WTC11 (cell line): ENCODE results near the gene FOXK1. TPM values are rescaled to one million over a fixed set of nuclear protein-coding genes. Genes with fewer than 3 reads are reported as not detected.
A peak's percentile ranks its signal among the peaks of the same experiment; 100 is the strongest.

Experiments
- ATAC-seq: fragments of 200-7000 bp; cut with Tn5 transposase; 2 replicates; pipeline ENCODE4 v1.10.0; 2021; ENCODE audit warnings: mild to moderate bottlenecking, moderate library complexity
- CTCF ChIA-PET: fragments of 300-600 bp; sonication (Branson Sonifier 250); formaldehyde crosslinking; loops from one replicate; lab custom pipeline; 2021; ENCODE audit warnings: antibody characterized with exemption; lab: Charles Lee
- POLR2A ChIA-PET: fragments of 350-600 bp; sonication (Branson Sonifier 250); formaldehyde crosslinking; loops from one replicate; lab custom pipeline; 2021; ENCODE audit warnings: antibody characterized with exemption; lab: Charles Lee
- DNase-seq: peaks from one replicate; pipeline ENCODE4 v3.0.0; 2021; ENCODE audit warnings: low spot score
- H3K27ac Mint-ChIP-seq: 2 replicates; pipeline ENCODE4 v1.8.0; 2021; ENCODE audit warnings: mixed read lengths
- H3K27me3 Mint-ChIP-seq: 2 replicates; pipeline ENCODE4 v1.8.0; 2021; ENCODE audit warnings: low read depth, mild to moderate bottlenecking, moderate library complexity, mixed read lengths
- H3K36me3 Mint-ChIP-seq: 2 replicates; pipeline ENCODE4 v1.8.0; 2021; ENCODE audit warnings: mixed read lengths
- H3K4me1 Mint-ChIP-seq: 2 replicates; pipeline ENCODE4 v1.8.0; 2022; ENCODE audit warnings: mixed read lengths
- H3K4me3 Mint-ChIP-seq: 2 replicates; pipeline ENCODE4 v1.8.0; 2021; ENCODE audit warnings: mild to moderate bottlenecking, moderate library complexity, mixed read lengths
- H3K9me3 Mint-ChIP-seq: 2 replicates; pipeline ENCODE4 v1.8.0; 2021; ENCODE audit warnings: mixed read lengths
- CREM ChIP-seq: sonication (generic); formaldehyde crosslinking; IDR thresholded peaks from 2 replicates; pipeline ENCODE4 v1.8.1; 2022; ENCODE audit warnings: mild to moderate bottlenecking, missing genetic modification reagents, moderate library complexity
- ETV6 ChIP-seq: sonication (generic); formaldehyde crosslinking; IDR thresholded peaks from 2 replicates; pipeline ENCODE4 v1.8.1; 2022; ENCODE audit warnings: mild to moderate bottlenecking, missing genetic modification reagents
- FOXJ3 ChIP-seq: sonication (generic); formaldehyde crosslinking; IDR thresholded peaks from 2 replicates; pipeline ENCODE4 v1.9.0; 2021; ENCODE audit warnings: missing genetic modification reagents, mild to moderate bottlenecking, borderline replicate concordance
- FOXK1 ChIP-seq: sonication (generic); formaldehyde crosslinking; IDR thresholded peaks from 2 replicates; pipeline ENCODE4 v1.8.0; 2022; ENCODE audit warnings: mild to moderate bottlenecking, moderate library complexity, missing genetic modification reagents
- GRHL2 ChIP-seq: fragments of 250-450 bp; sonication (Bioruptor Pico); IDR thresholded peaks from 2 replicates; pipeline ENCODE4 v1.8.0; 2022; ENCODE audit warnings: mild to moderate bottlenecking, moderate library complexity; ENCODE audit not compliant: insufficient replicate concordance, severe bottlenecking
- NFATC4 ChIP-seq: fragments of 250-450 bp; sonication (Bioruptor Pico); IDR thresholded peaks from 2 replicates; pipeline ENCODE4 v1.9.0; 2021; ENCODE audit warnings: mild to moderate bottlenecking
- NR3C1 ChIP-seq: sonication (generic); formaldehyde crosslinking; conservative IDR thresholded peaks from 2 replicates; pipeline ENCODE4 v1.8.1; 2023; ENCODE audit warnings: low read depth, mild to moderate bottlenecking, missing genetic modification reagents
- SOX15 ChIP-seq: fragments of 250-450 bp; sonication (Bioruptor Pico); IDR thresholded peaks from 2 replicates; pipeline ENCODE4 v1.9.0; 2021; ENCODE audit warnings: mild to moderate bottlenecking
- SP1 ChIP-seq: sonication (generic); formaldehyde crosslinking; conservative IDR thresholded peaks from 2 replicates; pipeline ENCODE4 v1.8.1; 2022; ENCODE audit warnings: missing genetic modification reagents
- TCF7 ChIP-seq: sonication (generic); formaldehyde crosslinking; IDR thresholded peaks from 2 replicates; pipeline ENCODE4 v1.8.0; 2022; ENCODE audit warnings: mild to moderate bottlenecking, low read depth, missing genetic modification reagents, moderate library complexity
- TEAD1 ChIP-seq: sonication (generic); formaldehyde crosslinking; IDR thresholded peaks from 2 replicates; pipeline ENCODE4 v1.8.0; 2022; ENCODE audit warnings: mild to moderate bottlenecking, missing genetic modification reagents
- ZBTB21 ChIP-seq: sonication (generic); formaldehyde crosslinking; IDR thresholded peaks from 2 replicates; pipeline ENCODE4 v1.8.1; 2023; ENCODE audit warnings: mild to moderate bottlenecking, missing genetic modification reagents, borderline replicate concordance
- total RNA-seq: library from RNA; stranded (reverse); gene quantifications from 3 replicates; pipeline ENCODE4 v1.2.3, GENCODE V29; 2021
- TF ChIP-seq, protein P1 (sequence below): sonication (generic); formaldehyde crosslinking; IDR thresholded peaks from 2 replicates; pipeline ENCODE4 v1.8.1; 2023; ENCODE audit warnings: mild to moderate bottlenecking, missing genetic modification reagents, moderate library complexity
- TF ChIP-seq, protein P2 (sequence below): sonication (generic); formaldehyde crosslinking; IDR thresholded peaks from 2 replicates; pipeline ENCODE4 v1.8.0; 2022; ENCODE audit warnings: mild to moderate bottlenecking, missing genetic modification reagents
- TF ChIP-seq, protein P3 (sequence below): sonication (generic); formaldehyde crosslinking; IDR thresholded peaks from 2 replicates; pipeline ENCODE4 v1.8.0; 2023; ENCODE audit warnings: missing genetic modification reagents, mild to moderate bottlenecking, borderline replicate concordance
- TF ChIP-seq, protein P4 (sequence below): sonication (generic); formaldehyde crosslinking; conservative IDR thresholded peaks from 2 replicates; pipeline ENCODE4 v1.8.1; 2022; ENCODE audit warnings: mild to moderate bottlenecking, missing genetic modification reagents
- TF ChIP-seq, protein P5 (sequence below): sonication (generic); formaldehyde crosslinking; IDR thresholded peaks from 2 replicates; pipeline ENCODE4 v1.8.1; 2023; ENCODE audit warnings: mild to moderate bottlenecking, missing genetic modification reagents, borderline replicate concordance

FOXK1 gene
- total RNA-seq, 1 experiment from 2014 or later, result 21.9 TPM

DNA sequence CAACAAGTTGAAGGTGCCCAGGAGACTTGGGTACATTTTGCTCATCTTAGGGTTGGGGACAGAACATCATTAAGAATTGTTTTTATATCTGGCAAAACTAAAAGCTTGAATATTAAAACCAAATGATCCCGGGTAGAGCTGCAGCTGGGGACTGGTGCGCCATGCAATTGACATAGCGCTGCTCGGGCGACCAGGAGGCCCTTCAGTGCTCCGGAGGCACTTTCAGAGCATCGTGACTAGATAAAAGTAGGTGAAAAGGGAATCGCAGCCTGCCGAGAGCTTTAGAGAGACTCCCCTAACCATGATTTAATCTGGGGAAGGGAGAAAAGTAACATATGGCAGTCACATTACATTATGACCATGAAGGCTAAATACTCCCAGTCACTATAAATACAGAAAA, 21.4 kb downstream of the FOXK1 start (continued):
- TF ChIP-seq, protein P1, sequence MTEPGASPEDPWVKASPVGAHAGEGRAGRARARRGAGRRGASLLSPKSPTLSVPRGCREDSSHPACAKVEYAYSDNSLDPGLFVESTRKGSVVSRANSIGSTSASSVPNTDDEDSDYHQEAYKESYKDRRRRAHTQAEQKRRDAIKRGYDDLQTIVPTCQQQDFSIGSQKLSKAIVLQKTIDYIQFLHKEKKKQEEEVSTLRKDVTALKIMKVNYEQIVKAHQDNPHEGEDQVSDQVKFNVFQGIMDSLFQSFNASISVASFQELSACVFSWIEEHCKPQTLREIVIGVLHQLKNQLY, result no peak
- TF ChIP-seq SOX15 (CRISPR knock-in tag), result no peak

DNA sequence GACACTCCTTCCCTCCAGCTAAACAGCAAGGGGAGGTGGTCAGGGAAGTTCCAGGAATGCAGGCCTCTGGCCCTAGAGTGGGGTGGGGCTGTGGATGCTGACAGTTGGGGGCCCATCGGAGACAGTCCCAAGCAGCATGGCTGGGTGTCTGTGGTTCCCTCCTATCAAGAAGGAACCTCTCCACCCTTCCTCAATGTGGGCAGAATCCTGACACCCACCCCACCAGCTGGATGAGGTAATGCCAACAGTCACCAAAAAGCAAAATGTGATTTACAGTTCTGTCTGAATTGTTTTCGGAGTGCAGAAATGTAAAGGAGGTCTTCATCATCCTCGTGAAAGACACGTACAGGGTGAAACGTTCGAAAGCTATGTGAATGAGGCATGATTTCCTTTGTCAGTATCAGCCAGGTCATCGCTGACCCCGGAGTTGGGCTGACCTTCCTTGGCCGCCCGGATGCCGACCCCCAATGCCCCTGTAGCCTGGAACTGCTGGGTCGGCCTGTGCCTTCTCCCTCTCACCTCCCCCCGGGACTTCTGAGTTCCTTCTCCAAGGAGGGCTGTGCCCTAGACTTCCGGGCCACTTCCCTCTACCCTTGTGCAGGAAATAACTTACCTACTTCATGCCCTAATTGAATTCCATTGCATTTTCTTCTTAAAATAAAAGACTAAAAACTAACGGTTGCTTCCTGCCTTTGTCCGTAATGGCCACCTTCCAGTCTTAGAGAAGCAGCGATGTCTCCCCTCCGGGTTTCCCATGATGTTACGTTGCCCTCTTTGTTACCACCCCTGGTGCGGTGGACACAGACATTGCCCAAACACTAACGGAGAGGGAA, 24.5 kb downstream of the FOXK1 start:
- peak; percentile 12 for ATAC-seq
- Mint-ChIP-seq H3K27me3 (peaks cover 96% of the 10 kb centered on the region), H3K27ac (peak overlapping the region; percentile 97), H3K9me3 (no peaks in the 10 kb centered on the region), H3K4me3 (peak overlapping the region; percentile 79)
- ChIA-PET POLR2A (interaction anchor here (0.6 to 2.1 kb wide), 6 partner anchors 22 to 1499 kb away, joined by 3 to 9 read pairs (median 8); partner anchors contain the start of gene RADIL), CTCF (interaction anchor here (0.6 to 1.9 kb wide), 4 partner anchors 23 to 1209 kb away, joined by 3 to 10 read pairs (median 4); partner anchors contain the start of gene RADIL)
- TF ChIP-seq ETV6 (CRISPR knock-in tag) (0 out of 2 replicates have a peak, but pooled peaks have one; percentile 21), TCF7 (CRISPR knock-in tag) (no peak)
- TF ChIP-seq, all 79 proteins: peak for 1
- Mint-ChIP-seq H3K36me3 (peaks cover 4% of the 10 kb centered on the region; the same call in 1 of the 2 replicates), H3K4me1 (peaks cover 54% of the 10 kb centered on the region)
- DNase-seq, result no peak

DNA sequence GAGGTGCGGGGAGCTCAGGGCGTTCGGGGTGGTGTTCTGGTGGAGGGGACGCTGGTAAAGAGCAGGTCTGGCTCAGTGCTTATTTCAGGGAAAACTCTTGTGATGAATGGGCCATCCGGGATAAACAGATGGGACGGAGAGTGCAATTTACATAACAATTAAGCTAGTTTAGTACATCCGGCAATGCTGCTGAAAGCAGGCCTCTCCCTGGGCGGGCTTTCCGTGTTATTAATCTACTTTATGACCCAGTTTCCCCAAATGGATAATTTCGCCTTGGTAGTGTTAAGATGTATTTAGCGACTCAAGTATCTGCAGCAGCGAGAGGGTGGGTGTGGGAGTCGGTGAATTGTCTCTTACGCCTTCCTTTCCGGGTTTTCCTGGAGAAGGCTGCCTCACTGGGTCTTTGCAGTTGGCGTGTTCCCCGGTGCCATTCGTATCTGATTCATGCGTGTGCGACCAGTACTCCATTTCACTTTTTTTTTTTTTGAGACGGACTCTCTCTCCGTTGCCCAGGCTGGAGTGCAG, 25.2 kb downstream of the FOXK1 start:
- TF ChIP-seq FOXK1 (CRISPR knock-in tag) (peak; percentile 65; the same call in 1 of the 2 replicates), CREM (CRISPR knock-in tag) (0 out of 2 replicates have a peak, but pooled peaks have one; percentile 34), GRHL2 (CRISPR knock-in tag) (no peak)
- ChIA-PET CTCF (interaction anchor here (1.2 to 1.9 kb wide), 3 partner anchors 24 to 176 kb away, joined by 3 to 10 read pairs (median 5); partner anchors contain the start of gene RADIL), POLR2A (interaction anchor here (0.6 to 2.1 kb wide), 5 partner anchors 21 to 1498 kb away, joined by 3 to 9 read pairs (median 7); partner anchors contain the start of gene RADIL)
- DNase-seq (peak; percentile 28), ATAC-seq (peak; percentile 52)
- Mint-ChIP-seq H3K27me3 (peaks cover 98% of the 10 kb centered on the region), H3K4me1 (peaks cover 54% of the 10 kb centered on the region), H3K9me3 (no peaks in the 10 kb centered on the region), H3K27ac (peak overlapping the region; percentile 97), H3K36me3 (peaks cover 4% of the 10 kb centered on the region; the same call in 1 of the 2 replicates), H3K4me3 (peak overlapping the region; percentile 79)

DNA sequence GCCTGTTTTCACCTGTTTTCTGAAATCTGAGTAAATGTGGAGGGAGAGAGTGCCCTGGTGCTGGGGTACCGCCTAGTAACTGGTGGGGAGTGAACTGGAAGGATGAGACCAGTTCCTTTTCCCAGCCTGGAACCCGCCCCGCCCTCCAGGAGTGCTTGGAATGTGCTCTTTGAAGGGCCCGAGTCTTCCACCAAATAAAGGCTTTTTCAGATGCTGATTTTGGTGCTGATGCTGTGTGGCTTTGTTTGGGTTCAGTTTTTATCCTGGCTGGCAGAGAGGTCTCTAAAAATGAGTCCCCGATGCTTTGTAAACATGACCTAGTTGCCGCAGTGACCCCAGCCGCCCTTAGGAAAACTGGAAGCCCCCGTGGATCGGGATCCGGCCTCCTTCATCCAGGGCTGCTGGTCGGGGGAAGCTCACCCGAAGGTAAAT, 25.9 kb downstream of the FOXK1 start:
- peaks cover 52% of the 10 kb centered on the region for H3K4me1 Mint-ChIP-seq
- H3K27ac Mint-ChIP-seq, result peak overlapping the region; percentile 97
- peak overlapping the region; percentile 79 for H3K4me3 Mint-ChIP-seq
- ATAC-seq (peak; percentile 81), DNase-seq (peak; percentile 90)
- no peaks in the 10 kb centered on the region for H3K9me3 Mint-ChIP-seq
- peaks cover 98% of the 10 kb centered on the region for H3K27me3 Mint-ChIP-seq
- ChIA-PET POLR2A (interaction anchor here (1.4 to 2.1 kb wide), 2 partner anchors 37 to 66 kb away, joined by 8 to 9 read pairs; no protein-coding TSS in a partner anchor), CTCF (interaction anchor here (0.5 kb wide), 1 partner anchor 208 kb away, joined by 4 read pairs; no protein-coding TSS in a partner anchor)
- peaks cover 4% of the 10 kb centered on the region; the same call in 1 of the 2 replicates for H3K36me3 Mint-ChIP-seq
- TF ChIP-seq, protein P2, sequence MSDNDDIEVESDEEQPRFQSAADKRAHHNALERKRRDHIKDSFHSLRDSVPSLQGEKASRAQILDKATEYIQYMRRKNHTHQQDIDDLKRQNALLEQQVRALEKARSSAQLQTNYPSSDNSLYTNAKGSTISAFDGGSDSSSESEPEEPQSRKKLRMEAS, result no peak
- TF ChIP-seq TEAD1 (CRISPR knock-in tag) (peak; percentile 91), SP1 (CRISPR knock-in tag) (0 out of 2 replicates have a peak, but pooled peaks have one; percentile 31), FOXJ3 (CRISPR knock-in tag) (no peak), NR3C1 (no peak), NFATC4 (CRISPR knock-in tag) (no peak), ZBTB21 (CRISPR knock-in tag) (0 out of 2 replicates have a peak, but pooled peaks have one; percentile 37)
- TF ChIP-seq, protein P3, sequence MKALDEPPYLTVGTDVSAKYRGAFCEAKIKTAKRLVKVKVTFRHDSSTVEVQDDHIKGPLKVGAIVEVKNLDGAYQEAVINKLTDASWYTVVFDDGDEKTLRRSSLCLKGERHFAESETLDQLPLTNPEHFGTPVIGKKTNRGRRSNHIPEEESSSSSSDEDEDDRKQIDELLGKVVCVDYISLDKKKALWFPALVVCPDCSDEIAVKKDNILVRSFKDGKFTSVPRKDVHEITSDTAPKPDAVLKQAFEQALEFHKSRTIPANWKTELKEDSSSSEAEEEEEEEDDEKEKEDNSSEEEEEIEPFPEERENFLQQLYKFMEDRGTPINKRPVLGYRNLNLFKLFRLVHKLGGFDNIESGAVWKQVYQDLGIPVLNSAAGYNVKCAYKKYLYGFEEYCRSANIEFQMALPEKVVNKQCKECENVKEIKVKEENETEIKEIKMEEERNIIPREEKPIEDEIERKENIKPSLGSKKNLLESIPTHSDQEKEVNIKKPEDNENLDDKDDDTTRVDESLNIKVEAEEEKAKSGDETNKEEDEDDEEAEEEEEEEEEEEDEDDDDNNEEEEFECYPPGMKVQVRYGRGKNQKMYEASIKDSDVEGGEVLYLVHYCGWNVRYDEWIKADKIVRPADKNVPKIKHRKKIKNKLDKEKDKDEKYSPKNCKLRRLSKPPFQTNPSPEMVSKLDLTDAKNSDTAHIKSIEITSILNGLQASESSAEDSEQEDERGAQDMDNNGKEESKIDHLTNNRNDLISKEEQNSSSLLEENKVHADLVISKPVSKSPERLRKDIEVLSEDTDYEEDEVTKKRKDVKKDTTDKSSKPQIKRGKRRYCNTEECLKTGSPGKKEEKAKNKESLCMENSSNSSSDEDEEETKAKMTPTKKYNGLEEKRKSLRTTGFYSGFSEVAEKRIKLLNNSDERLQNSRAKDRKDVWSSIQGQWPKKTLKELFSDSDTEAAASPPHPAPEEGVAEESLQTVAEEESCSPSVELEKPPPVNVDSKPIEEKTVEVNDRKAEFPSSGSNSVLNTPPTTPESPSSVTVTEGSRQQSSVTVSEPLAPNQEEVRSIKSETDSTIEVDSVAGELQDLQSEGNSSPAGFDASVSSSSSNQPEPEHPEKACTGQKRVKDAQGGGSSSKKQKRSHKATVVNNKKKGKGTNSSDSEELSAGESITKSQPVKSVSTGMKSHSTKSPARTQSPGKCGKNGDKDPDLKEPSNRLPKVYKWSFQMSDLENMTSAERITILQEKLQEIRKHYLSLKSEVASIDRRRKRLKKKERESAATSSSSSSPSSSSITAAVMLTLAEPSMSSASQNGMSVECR (CRISPR knock-in tag), result 0 out of 2 replicates have a peak, but pooled peaks have one; percentile 45
- TF ChIP-seq, protein P4, sequence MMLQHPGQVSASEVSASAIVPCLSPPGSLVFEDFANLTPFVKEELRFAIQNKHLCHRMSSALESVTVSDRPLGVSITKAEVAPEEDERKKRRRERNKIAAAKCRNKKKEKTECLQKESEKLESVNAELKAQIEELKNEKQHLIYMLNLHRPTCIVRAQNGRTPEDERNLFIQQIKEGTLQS, result no peak
- TF ChIP-seq, protein P5, sequence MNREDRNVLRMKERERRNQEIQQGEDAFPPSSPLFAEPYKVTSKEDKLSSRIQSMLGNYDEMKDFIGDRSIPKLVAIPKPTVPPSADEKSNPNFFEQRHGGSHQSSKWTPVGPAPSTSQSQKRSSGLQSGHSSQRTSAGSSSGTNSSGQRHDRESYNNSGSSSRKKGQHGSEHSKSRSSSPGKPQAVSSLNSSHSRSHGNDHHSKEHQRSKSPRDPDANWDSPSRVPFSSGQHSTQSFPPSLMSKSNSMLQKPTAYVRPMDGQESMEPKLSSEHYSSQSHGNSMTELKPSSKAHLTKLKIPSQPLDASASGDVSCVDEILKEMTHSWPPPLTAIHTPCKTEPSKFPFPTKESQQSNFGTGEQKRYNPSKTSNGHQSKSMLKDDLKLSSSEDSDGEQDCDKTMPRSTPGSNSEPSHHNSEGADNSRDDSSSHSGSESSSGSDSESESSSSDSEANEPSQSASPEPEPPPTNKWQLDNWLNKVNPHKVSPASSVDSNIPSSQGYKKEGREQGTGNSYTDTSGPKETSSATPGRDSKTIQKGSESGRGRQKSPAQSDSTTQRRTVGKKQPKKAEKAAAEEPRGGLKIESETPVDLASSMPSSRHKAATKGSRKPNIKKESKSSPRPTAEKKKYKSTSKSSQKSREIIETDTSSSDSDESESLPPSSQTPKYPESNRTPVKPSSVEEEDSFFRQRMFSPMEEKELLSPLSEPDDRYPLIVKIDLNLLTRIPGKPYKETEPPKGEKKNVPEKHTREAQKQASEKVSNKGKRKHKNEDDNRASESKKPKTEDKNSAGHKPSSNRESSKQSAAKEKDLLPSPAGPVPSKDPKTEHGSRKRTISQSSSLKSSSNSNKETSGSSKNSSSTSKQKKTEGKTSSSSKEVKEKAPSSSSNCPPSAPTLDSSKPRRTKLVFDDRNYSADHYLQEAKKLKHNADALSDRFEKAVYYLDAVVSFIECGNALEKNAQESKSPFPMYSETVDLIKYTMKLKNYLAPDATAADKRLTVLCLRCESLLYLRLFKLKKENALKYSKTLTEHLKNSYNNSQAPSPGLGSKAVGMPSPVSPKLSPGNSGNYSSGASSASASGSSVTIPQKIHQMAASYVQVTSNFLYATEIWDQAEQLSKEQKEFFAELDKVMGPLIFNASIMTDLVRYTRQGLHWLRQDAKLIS (CRISPR knock-in tag), result no peak
